Skeletal muscle cell (primary cell): Measurements from ENCODE around the gene ARID1B.

Source experiments
- DNase-seq: peaks from one replicate; pipeline ENCODE4 v3.0.0-alpha.2; 2010; ENCODE audit warnings: low read depth
- H3K4me3 ChIP-seq: 2 replicates; pipeline ENCODE4 v1.5.1; 2011; ENCODE audit warnings: low read depth, mild to moderate bottlenecking, control low read depth, low read length, moderate library complexity

Gene ARID1B

DNA sequence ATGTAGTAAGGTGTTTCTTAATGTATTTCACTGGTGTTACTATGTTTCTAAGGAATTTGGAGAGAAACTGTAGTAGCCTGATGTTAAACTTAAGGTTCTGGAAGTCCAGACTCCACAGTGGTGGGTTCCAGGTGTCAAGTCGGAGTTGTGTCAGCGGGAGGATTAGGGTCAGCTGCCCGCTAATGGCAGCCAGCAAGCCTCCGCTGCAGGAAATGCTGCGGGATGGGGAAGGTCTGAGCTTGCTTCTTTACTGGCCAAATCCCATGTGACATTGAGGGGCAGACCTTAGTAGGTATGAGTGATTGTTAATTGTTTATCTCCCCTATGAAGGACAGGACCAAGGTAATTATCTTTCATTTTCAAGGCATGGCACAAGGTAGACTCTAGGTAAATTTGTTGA lies 3.7 kb upstream of the ARID1B start:
- H3K4me3 ChIP-seq = no peak overlapping the region

DNA sequence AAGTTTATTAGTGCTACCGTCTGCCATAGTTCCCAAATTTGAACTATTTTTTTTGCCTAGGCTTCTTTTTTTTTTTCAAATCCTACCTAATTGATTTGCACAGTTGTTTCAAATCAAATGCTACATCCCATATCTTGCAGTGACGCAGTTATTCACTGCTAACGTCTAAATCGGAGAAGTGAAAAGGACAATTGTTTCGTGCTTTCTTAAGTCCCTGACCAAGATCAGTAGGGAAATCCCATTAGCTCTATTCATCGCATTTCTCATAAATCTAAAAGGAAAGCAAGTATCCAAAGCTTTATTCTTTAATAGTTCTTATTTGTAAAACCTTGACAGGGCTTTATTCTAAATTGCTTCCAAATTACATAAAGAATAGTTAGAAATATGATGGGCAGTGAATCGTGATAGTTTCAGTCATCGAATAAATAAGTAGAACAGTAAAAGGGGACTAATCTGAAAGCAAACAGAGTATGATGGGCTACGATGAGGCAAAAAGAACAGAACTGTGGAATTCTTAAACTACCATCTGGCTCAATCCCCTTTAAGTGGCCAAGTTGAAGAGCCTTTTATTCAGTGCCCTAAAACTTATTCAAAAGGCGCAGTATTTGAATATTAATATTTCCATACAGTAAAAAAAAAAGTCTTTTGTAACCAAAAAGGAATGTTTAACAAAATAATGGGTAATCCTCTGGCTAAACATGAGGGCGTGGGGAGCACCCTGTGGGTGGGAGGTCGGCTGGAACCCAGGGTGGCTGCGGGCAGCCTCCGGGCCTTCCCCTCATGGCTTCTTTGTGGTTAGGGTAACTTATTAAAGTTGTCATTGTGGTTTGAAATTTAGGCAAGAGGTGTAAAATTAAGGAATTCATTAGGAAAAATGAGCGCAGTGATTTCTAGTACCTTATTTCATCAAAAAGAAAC lies 3.0 kb upstream of the ARID1B start:
- H3K4me3 ChIP-seq = no peak overlapping the region
- DNase-seq = no peak

More for the DNA sequence above, 3.7 kb upstream of the ARID1B start:
- DNase-seq = no peak

DNA sequence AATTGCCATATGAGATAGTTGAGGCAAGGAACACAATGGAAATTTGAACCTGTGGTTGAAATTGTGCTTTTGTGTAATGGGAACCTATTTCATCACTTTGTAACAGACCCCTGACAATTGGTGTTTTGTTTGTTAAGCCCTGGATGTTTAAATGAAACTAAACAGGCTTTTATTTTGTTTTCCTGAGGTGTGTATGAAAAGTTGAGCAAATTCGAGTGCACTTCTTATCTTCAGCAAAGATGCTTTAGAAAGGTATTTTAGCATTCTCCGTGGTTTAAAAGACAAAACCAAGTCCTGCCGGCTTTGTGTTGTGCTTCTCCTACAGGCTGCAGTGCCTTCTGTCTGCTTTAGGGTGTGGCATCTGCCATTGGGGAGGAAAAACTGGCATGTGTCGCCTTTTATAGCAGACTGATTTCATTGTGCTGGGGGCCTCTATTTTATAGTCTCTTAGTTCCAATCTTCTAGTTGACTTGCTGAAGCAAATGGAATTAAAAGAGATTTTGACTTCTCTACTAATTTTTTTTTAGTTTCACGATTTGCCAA lies 2.2 kb upstream of the ARID1B start:
- H3K4me3 ChIP-seq = no peak overlapping the region
- no peak for DNase-seq

DNA sequence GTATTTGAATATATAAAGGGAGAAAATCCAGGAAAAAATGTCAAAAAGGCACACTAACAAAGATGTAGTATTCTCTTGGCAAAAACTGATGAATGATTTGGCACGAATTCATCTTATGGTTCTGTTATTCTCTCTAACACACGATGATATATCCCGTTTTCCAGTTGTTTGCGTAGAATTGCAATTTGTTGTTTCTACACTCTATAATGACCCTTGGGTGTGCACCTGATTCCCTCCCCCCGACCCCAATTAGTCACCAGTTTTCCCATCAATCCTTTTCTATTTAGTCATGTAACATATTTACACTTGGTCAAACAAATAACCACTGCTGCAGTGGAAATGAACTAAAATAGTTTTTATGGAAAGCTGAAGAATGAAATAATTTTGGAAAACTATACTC lies 1.5 kb upstream of the ARID1B start:
- no peak overlapping the region for H3K4me3 ChIP-seq
- no peak for DNase-seq

DNA sequence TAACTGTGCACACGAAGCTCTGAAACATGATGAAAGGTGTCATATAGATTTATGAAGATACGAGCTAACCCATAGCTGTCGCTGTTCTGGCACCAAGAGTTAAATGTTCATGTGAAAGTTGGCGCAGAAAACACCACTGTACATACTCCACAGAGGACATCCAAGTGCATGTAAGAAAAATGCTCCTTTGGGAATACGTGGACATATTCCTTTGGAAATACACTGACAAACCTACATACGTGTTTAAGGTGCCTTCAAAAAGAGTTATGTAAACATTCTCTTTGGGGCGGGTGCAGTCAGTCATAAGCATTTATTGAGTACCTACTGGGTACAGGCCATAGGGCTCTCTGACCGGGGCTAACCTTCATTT lies 723 bp upstream of the ARID1B start:
- no peak for DNase-seq
- H3K4me3 ChIP-seq = peak overlapping the region; percentile 61

DNA sequence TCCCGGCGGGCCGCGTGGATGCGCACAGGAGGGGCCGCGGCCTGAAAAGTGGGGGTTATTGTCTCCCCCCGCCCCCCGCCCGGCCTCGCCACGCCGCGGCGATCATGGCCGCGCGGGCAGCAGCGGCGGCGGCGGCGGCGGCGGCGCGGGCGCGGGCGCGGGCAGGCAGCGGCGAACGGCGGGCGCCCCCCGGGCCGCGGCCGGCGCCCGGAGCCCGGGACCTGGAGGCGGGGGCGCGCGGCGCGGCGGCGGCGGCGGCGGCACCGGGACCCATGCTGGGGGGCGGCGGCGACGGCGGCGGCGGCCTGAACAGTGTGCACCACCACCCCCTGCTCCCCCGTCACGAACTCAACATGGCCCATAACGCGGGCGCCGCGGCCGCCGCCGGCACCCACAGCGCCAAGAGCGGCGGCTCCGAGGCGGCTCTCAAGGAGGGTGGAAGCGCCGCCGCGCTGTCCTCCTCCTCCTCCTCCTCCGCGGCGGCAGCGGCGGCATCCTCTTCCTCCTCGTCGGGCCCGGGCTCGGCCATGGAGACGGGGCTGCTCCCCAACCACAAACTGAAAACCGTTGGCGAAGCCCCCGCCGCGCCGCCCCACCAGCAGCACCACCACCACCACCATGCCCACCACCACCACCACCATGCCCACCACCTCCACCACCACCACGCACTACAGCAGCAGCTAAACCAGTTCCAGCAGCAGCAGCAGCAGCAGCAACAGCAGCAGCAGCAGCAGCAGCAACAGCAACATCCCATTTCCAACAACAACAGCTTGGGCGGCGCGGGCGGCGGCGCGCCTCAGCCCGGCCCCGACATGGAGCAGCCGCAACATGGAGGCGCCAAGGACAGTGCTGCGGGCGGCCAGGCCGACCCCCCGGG lies 637 bp downstream of the ARID1B start:
- H3K4me3 ChIP-seq = peak overlapping the region; percentile 76
- no peak for DNase-seq

DNA sequence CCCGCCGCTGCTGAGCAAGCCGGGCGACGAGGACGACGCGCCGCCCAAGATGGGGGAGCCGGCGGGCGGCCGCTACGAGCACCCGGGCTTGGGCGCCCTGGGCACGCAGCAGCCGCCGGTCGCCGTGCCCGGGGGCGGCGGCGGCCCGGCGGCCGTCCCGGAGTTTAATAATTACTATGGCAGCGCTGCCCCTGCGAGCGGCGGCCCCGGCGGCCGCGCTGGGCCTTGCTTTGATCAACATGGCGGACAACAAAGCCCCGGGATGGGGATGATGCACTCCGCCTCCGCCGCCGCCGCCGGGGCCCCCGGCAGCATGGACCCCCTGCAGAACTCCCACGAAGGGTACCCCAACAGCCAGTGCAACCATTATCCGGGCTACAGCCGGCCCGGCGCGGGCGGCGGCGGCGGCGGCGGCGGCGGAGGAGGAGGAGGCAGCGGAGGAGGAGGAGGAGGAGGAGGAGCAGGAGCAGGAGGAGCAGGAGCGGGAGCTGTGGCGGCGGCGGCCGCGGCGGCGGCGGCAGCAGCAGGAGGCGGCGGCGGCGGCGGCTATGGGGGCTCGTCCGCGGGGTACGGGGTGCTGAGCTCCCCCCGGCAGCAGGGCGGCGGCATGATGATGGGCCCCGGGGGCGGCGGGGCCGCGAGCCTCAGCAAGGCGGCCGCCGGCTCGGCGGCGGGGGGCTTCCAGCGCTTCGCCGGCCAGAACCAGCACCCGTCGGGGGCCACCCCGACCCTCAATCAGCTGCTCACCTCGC lies 1.5 kb downstream of the ARID1B start:
- peak overlapping the region; percentile 76 for H3K4me3 ChIP-seq
- DNase-seq = no peak

DNA sequence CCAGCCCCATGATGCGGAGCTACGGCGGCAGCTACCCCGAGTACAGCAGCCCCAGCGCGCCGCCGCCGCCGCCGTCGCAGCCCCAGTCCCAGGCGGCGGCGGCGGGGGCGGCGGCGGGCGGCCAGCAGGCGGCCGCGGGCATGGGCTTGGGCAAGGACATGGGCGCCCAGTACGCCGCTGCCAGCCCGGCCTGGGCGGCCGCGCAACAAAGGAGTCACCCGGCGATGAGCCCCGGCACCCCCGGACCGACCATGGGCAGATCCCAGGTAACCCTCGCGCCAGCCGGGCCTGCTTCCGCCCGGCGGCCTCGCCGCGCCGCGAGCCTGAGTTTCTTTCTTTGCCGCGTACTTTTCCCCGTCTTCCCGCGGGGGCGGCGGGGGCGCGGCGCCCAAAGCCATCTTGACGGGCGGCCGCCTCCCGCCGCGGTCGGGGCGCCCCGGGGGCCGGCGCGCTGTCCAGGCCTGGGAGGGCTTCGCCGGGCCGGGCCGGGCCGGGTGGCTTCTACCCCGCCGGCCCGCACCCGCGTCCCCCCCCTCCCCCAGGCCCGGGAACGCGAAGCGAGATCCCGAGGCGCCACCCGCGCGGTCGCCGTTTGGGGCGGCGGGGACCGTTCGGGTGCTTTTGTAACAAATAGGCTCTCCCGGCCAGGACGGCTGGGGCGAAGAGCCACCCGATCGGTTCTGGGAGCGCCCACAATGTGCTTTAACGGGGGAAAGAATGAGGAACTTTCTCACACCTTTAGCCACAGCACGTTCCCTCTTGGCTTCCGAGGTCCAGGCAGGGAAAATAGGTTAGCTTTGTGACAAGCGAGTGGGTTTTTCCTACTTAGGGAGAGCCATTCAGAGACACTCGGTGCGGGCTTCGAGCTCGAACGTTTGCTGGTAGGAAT lies 2.3 kb downstream of the ARID1B start:
- H3K4me3 ChIP-seq = peak overlapping the region; percentile 76
- DNase-seq = no peak

DNA sequence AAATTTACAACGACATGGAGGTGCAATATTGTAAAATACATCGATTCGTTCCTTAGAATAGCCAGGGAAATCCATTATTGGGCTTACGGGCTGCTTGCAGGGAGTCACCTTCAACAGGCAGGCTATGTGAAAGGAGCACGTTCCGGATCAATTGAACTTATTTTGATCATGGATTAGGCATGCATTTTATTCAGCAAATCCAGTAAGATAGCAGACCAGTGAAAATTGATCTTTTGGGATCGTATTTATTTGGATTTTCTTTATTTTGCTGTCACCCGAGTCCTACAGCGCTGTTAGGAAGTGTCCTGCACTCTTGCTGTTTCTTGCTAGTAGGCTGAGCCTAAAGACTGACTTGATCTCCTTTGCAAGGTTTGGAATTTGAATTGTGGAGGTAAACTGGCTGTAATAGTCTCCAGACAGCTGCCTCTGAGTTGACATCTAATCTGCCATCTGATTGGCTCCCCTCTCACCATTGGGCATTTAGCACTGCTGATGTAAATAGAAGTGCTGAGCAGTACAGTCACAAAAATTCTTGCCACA lies 3.0 kb downstream of the ARID1B start:
- peak; percentile 79 for DNase-seq
- H3K4me3 ChIP-seq = peak overlapping the region; percentile 76

DNA sequence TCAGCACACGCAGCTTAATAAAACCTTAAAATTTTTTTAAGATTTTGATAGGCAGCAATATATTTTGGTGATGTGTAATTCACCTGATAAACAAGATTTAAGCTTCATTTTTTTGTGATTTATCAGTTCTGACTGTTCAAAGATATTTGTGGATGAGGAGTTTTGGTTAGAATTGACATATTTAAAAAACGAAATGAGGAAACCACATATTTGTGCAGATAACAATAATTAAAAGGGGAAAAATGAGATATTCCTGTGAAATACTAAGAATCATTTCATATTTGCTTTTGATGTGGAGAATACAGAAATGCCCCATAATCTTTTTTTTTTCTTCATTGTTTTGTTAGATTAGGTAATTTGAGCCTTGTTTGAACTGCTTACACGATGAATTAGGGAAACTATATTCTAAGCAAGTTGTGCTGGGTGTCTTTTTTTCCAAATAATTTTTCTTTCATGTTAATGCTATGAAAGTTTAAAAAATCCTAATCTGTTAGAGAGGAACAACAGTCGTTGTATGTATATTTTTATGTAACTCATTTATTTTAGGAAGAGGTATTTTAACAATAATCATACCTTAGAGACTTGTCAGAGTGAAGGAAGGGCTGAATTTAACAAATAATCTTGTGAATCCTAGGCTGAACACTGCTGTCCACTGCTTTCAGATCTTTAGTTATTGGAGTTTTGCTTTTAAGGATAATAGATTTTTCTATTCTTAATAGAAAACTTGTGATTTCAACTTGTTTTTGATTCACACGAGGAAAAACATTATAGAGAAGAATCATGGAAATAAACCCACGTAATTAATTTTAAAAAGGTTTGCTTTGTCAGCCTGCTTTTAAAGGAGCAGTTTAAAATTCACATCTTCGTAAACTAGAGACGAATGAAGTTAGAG lies 4.0 kb downstream of the ARID1B start:
- DNase-seq = no peak
- H3K4me3 ChIP-seq = peak overlapping the region; percentile 76

DNA sequence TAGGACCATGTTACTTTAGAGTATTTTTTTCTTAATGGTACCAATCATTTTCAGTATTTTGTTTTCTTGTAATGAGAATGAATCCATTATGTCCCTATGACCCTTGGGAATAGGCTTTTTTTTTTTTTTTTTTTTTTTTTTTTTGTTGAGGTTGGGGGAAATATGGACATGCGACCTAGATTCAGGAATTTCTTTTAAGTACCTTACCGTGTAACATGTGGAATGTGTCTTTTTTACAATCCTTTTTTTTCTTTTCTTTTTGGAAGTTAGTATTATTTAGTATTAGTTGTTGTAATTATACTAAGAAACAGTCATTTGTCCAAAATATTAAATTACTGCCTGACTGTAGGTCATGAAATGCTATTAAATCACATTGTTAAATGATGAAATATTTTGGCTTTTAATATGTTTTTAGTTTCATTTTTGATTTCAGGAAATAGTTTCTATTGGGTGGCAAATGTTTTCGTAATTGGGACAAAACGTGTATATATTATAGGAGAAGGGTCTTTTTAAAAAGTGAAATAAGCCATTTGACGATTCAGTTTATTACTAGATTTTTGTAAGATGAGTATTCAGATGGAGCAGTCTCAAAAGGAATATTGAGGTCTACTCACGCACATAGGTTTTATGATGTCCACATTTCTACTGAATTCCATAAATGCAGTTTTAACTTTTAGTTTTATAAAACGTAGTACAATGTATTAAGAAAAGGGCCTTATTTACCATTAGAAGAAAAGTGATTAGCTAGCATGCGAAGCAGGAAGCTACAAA lies 4.9 kb downstream of the ARID1B start:
- no peak for DNase-seq
- peak overlapping the region; percentile 76 for H3K4me3 ChIP-seq

DNA sequence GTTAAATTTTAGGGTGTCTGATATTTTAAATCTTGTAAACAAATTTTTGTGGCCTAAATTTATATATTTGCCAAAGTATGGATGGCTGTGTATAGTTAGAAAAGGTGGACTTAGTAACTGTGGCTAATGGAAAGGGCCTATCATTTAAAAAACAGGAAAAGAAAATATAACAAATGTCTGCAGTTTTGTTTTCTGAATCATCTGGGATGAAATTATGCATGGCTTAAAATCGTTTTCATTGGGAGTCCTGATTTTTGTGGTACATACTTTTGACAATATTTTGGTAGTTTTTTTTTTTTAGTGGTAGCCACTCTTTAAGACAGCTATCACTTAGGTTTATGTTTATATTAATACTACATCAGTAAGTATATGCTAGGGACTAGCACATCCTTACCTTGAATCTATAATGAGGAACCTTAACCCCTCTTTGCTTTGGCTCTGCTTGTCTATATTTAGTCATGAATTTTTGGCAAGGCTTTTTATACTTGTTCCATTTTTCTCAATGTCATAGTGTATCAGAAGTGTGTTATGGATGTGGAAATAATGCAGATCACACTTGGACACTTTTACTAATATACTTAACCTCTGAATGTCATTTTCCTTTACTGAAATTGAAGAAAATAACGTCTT lies 5.6 kb downstream of the ARID1B start:
- no peak for DNase-seq
- H3K4me3 ChIP-seq = peak overlapping the region; percentile 76

DNA sequence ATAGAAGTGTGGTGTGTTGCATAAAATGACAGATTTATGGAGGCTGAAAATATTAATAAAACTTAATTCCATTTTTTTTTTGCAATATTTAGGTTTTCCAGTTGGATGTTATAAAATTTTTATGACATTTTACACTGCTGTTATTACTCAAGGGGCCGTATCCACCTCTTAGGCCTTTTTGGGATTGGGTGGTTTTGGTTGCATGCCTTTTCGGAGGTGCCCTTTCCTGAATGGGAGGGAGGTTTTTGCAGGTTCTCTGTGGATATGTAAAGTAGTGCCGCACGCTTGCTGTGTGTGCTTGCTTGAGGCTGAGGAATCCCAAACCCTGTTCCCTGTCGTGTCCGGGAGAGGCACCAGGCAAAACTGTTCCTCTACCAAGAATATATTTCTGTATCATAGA lies 6.8 kb downstream of the ARID1B start:
- DNase-seq = no peak
- no peak overlapping the region for H3K4me3 ChIP-seq

DNA sequence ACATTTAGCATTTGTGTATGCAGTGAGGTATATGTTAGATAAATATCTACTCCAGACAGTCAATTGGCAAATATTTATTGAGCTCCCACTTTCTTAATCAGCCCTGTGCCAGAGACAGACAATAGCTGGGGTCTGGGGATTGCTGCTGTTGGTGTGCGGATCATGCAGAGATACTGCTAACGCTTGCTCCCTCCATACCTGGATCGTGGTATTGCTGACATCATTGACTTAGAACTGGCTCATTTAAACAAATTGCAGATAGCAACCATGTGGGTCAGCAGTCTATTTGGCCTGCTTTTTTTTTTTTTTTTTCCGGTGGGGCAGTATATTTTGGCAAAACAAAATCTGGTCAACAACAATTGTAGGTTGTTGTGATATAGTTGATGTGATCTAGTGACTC lies 9.5 kb downstream of the ARID1B start:
- DNase-seq = no peak
- no peak overlapping the region for H3K4me3 ChIP-seq

DNA sequence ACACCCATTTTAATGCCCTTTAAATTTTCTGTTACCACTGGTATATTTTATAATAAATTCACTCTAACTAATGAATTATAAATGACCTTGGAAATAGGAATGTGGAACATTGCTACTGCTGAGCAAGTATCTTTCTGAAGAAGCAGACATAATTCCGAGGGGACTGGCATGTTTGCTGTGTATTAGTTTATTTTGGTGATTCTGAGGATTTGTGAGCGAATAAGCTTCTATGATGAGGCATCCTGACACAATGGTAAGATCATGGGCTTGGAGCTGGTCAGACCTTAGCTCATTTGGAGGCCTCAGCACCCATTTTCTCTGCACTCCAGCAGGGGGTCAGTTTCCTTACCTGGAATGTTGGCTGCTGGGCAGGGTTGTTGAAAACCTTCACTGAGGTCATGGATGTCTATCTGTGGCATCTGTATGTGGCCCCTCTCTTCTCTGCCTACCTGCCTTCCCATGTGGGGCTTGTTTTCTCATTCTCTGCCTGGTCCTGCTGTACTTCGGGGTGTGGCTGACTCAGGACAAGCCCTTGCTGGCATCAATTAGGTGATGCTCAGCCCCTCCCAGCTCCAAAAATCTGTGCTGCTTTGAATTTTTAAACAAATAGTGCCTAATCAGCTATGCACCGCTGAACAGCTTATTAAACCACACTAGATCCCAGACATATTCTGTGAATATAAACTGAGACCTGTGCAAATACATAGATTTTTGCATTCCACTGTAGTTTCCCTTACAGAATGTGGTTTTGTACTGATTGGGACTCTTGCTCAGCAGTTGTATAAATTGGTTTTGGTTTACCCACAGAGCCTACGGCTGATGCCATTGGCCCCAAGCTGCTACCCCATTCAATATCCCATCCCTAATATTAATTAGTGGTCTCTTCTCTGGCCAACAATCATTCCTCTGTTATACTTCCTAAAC lies 10.7 kb downstream of the ARID1B start:
- no peak for DNase-seq
- no peak overlapping the region for H3K4me3 ChIP-seq
